ENCODE data around the gene PARD3B.

DNA sequence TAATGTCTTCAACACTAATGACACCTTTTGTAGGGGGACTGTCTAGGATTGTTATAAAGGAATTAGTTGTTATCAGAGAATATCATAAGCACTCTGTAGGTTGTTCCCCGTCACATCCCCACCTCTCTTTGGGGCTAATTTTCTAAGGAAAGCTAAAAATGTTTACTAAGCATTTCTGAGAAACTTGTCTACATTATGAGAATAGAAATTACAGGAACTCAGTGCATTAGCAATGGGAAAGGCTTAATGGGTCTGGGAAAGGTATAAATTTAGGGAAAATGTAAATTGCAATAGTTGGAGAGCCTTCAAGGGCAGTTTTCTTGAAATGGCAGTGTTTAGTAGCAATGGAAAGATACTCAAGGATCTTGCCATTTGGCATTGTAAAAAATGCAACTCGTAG is 879.8 kb downstream of the PARD3B start:
- TF ChIP-seq, protein P1, sequence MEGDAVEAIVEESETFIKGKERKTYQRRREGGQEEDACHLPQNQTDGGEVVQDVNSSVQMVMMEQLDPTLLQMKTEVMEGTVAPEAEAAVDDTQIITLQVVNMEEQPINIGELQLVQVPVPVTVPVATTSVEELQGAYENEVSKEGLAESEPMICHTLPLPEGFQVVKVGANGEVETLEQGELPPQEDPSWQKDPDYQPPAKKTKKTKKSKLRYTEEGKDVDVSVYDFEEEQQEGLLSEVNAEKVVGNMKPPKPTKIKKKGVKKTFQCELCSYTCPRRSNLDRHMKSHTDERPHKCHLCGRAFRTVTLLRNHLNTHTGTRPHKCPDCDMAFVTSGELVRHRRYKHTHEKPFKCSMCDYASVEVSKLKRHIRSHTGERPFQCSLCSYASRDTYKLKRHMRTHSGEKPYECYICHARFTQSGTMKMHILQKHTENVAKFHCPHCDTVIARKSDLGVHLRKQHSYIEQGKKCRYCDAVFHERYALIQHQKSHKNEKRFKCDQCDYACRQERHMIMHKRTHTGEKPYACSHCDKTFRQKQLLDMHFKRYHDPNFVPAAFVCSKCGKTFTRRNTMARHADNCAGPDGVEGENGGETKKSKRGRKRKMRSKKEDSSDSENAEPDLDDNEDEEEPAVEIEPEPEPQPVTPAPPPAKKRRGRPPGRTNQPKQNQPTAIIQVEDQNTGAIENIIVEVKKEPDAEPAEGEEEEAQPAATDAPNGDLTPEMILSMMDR (IDR thresholded peaks at IDR 0.05): no peak
- TF ChIP-seq POLR2A (IDR thresholded peaks at IDR 0.05): no peak
